GM18498 (cell line): ENCODE data around the gene PRDM2.

Experiments used
- ATAC-seq: cut with Tn5 transposase; IDR thresholded peaks from one replicate; pipeline ENCODE4 v1.9.1; 2021; ENCODE audit warnings: mild to moderate bottlenecking, moderate library complexity; ENCODE audit not compliant: unreplicated experiment

The PRDM2 gene

DNA sequence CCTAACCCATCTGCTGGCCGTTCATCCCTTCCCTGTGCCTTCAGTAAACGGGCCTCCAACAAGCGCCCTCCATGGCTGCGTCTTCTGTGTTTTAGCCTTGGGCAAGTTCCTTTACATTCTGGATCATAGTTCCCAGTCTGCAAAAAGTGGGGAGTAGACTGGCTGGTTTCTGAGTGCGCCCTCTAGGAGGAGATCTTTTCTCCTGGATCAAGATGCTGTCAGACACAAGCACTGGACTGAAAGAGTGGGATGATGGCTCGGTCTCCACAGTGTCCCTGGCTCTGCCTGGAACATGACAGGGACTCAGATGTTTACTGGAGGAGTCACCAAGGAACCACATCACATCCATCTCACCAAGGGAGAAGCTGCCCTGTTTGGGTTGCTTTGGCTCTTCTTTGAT, 88.8 kb downstream of the PRDM2 start:
- ATAC-seq = no peak

- ATAC-seq = no peak
Observed at GRCh38 chr1:13790290-13791030, 90.5 kb downstream of the PRDM2 start.

GRCh38 chr1:13792419-13792818, 92.4 kb downstream of the PRDM2 start:
- no peak for ATAC-seq

DNA sequence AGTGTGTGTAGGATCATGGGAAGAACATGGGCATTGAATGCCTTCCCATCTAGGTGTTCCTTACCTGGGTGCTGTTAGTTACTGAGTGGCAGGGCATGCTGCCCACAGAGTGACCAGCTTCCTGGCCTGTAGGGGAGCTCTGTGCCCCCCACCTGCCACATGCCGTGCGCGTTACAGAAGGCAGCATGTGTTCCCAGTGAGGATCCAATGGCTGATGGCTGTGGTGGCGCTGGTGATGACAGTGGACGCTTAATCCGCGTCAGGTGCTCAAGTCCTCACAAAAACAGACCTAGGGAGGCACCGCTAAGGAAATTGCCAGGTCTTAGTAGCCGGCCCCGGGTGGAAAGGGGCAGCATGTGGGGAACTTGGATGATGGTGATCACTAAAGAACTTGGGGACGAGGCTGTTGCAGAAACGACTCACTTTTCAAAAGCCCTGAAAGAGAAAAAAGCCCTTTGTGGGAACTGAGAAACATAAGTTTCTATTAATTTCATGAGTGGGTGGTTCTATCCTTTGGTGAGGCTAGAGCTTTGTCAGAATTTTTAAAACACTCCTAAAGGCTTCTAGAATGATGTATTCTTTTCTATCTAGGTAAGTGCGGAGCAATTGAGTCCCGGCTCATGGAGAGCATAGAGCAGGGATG, 93.2 kb downstream of the PRDM2 start:
- no peak for ATAC-seq

DNA sequence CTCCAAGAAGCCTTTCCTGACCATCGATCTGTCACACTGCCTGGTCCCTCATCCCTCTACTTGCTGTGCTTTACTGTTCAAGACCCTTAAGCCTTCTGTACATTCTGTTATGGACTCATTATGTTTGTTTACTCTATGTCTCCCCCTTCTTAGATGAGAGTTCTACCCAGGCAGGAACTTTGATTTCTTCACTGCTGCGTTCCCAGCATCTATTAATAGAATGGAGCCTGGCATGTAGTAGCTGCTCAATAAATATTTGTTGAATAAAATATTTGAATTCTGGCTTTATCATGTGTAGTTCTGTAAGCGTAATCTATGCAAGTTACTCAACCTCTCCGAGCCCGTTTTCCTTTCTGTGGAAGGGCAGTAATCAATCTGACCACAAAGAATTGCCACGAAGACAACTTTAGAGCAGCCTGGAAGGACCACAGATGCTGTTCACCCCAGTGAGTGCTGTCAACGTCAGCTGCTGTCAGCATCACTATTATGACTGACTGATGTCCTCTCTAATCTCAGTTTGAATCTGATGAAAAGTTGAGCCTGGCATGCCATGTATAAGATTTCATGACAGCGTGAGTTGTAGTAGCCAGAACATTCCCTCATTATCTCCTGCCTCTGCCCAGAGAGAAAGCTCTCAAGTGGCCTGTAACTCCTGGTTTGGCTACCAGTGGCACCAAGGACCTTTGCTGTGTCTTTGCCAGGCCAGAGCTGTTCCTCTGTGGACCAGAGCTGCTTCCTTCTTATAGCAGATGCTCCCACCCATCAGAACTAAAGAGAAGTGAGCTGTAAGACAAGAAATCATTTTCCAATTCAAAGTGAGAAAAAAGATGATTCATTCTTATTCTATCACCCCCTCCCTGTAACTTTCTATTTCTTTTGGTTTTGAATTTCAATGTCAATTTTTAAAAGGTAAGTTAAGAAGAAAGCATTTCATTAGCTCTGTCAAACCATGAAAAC, 94.5 kb downstream of the PRDM2 start:
- ATAC-seq = no peak

- no peak for ATAC-seq
Observed at GRCh38 chr1:13797397-13797796, 97.4 kb downstream of the PRDM2 start.

- no peak for ATAC-seq
Observed at GRCh38 chr1:13798120-13798519, 98.1 kb downstream of the PRDM2 start.

GRCh38 chr1:13799502-13800283, 99.7 kb downstream of the PRDM2 start:
- no peak for ATAC-seq

DNA sequence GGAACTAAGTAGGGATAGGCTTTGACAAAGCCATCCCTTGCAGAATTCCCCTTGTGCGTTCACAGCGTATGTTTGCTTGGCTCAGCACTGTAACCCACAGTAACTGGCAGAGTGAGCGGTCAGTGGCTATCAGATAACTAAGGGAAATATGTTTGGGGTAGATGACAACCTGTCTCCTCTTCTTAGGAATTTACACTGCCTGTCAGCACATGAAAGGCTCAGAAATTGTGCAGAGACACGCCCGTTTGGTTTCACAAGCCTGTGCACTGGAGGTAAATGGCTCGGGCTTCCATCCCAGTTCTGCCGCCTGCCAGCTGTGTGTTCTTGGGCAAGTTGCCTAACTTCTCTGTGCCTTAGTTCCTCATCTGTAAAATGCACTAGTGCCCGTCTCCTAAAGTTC, 101.2 kb downstream of the PRDM2 start:
- ATAC-seq = no peak

DNA sequence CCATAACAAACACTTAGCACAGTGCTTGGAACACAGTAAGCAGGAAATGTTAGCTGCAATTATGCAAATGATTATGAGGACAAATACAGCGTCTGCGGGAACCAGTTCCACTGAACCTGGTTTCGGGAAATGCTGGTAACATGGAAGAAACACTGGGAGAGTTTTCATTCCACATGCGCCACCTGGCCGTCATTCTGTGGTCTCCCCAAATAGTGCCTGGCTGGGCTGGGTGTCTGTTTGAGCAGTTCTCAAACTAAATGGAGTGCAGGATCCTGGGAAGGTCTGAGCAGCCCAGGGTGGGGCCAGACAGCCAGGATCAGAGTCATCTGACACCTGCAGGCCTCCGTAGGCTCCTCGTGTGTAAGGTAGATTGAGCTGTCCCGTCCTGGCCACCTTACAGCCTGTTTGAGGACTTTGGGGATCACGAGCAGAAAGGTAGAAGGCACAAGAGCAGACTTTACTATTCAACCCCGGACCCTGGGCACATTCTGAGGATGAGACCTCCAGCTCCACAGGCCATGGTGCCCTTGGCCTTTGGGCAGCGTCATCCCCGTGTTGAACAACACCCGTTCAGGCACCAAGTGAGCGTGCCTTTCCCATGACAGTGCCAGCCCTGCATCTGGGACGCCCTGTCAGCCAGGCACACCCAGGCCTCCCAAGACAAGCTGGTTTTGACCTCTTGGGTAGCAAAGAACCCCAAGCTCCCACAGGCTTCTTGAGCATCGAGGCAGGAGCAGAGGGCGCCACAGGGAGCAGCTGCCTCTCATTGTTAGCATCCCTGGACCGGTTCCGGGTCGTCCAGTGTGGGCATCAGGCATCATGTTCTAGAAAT, 101.9 kb downstream of the PRDM2 start:
- ATAC-seq = no peak

DNA sequence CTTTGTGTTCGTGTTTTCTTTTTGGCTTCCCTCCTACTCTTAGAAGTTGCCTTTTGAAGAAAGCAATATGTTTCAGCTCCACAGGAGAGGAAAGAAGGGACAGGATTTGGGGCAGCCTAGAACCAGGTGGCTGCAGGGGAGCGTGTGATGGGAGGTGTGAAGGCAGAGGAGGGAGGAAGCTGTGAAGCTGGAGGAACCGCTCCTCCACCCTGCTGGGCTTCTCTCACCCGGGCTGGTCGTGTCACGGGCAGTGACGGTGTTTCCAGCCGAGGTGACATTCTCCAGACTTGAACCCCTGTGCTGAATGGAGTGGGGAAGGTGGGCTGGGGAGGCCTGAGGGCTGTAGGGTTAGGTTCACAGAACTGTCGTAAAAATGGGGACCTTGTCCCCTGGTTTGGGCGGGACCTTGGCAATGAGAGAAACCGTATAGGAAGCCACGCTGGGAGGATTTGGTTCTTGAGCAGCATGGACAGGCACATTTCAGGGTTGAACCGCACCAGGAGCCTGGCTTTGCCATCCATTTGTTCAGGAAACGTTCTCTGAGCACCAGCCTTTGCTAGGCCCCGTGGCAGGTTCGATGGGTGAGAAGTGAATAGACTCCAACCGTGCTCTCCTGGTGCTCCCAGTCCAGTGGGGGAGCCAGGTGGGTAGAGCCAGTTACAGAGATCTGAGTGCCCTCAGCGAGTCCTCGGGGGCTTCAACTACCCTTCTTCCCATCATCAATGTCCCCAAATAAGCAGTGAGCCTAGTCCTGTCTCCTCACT, 103.0 kb downstream of the PRDM2 start:
- ATAC-seq = no peak

GRCh38 chr1:13803546-13804239, 103.7 kb downstream of the PRDM2 start:
- no peak for ATAC-seq

GRCh38 chr1:13804240-13804633, 104.2 kb downstream of the PRDM2 start:
- no peak for ATAC-seq

GRCh38 chr1:13805431-13805830, 105.4 kb downstream of the PRDM2 start:
- no peak for ATAC-seq

DNA sequence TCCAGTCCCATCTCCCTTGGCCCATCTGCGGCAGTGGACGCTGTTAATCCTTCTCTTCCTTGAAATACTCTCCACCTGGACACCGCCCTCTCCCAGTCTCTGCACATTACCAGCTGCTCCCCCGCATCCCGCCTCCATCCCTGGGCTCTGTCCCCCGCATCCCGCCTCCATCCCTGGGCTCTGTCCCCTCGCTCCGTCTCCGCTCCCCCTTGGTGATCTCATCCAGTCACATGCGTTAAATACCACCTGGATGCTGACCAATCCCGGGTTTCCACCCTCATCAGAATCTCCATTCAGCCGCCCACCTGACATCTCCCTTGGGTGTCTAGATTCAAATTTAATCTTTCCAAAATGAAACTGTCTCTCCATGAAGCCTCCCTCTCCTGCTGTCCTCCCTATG, 106.1 kb downstream of the PRDM2 start:
- ATAC-seq = no peak

DNA sequence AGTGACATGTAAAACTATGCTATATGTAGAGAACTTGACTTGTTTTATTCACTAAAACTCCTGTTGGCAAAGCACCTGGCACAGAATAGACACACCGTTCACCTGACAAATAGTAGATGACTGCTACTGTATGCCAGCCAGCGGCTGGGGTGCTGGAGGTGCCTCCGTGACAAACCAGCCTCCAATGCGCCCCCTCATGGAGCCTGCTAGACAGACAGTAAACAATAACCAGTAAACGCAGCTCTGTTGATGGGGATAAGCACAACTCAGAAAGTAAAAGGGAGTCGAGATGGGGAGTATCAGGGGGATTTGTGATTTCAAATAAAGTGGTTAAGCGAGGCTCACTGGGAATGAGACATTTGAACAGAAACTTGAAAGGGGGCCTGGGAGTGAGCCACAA, 107.2 kb downstream of the PRDM2 start:
- no peak for ATAC-seq

DNA sequence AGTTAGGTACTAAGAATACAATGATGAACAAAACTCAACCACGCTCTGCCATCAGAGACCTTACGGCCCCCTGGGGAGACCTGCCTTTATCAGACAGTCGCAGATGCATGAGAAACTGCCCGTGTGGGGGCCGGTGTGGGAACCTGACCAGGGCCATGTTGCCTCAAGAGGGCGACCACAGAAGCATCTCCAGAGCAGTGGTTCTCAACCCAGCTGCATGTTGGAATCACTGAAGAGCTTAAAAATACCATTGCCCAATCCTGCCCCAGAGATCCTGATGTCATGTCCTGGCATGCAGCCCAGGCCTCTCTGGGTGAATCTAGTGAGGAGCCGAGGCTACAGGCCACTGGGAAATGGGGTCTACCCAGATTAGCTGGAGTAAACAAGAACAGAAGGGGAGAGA, 108.7 kb downstream of the PRDM2 start:
- ATAC-seq = no peak

DNA sequence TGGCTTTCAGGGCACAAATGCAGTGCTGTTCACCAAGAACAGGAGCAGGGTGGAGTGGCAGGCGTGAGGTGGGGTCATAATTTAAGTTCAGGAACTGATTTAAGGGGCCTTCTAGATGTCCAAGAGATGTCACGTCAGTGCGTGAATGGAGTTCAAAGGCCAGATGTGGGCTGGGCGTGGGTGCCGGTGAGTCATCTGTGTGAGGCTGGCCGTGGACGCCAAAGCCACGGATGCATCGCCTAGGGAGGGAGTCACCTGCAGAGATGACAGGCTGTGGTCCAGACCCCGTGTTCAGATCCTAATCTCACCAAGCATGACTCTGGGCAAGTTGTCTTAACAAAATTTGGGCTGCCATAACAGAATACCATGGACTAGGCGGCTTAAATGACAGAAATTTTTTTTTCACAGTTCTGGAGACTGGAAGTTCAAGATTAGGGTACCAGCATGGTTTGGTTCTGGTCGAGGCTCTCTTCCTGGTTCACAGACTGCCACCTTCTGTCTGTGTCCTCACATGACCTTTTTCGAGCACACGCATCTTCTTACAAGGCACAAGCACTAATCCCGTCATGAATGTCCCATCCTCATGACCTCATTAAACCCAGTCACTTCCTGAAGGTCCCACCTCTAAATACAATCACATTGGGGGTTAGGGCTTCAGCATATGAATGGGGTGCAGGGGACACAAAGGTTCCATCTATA, 109.6 kb downstream of the PRDM2 start:
- no peak for ATAC-seq
